Body of pancreas (tissue), 4 donors: ENCODE data around the gene DOCK2. TPM values are rescaled to one million over a fixed set of nuclear protein-coding genes. Genes with fewer than 3 reads are reported as not detected.

Experiments used
- ATAC-seq: fragments of 150-250 bp; one replicate; pipeline ENCODE4 v1.9.1; 2016
- DNase-seq, 4 donors: peaks; one replicate each; pipeline ENCODE4 v3.0.0-alpha.2; 2019
- H3K27ac ChIP-seq, 4 donors: fragments of 200-600 bp; sonication (generic); 1 replicate in 3 of 4; 2 replicates in 1 of 4; pipeline versions ENCODE4 v1.5.1 to v1.6.1; 2016 to 2019; ENCODE audit warnings: mild to moderate bottlenecking in 1 of 4, mixed read lengths in 1 of 4, moderate library complexity in 1 of 4
- H3K27me3 ChIP-seq, 2 donors: fragments of 200-600 bp; sonication (generic); one replicate each; pipeline ENCODE4 v1.6.0; 2016; ENCODE audit warnings: mild to moderate bottlenecking in 1 of 2
- H3K36me3 ChIP-seq, 2 donors: fragments of 200-600 bp; sonication (generic); replicated peaks in 1 of 2; 2 replicates each; pipeline ENCODE4 v1.5.1; 2016; ENCODE audit warnings: low read depth in 2 of 2; ENCODE audit not compliant: insufficient read depth in 1 of 2
- H3K4me1 ChIP-seq: fragments of 200-600 bp; sonication (generic); one replicate; pipeline ENCODE4 v1.6.0; 2016
- H3K4me3 ChIP-seq, 2 donors: fragments of 200-600 bp; sonication (generic); 1 replicate in 1 of 2; 2 replicates in 1 of 2; pipeline ENCODE4 v1.5.1; 2016 to 2019
- H3K9me3 ChIP-seq, 3 donors: fragments of 200-600 bp; sonication (generic); 1 replicate in 2 of 3; 2 replicates in 1 of 3; pipeline ENCODE4 v1.5.1; 2016
- CTCF ChIP-seq, 7 experiments: fragments of 450-650 bp in 4 of 7; fragments of 200-600 bp in 3 of 7; sonication (generic) in 3 of 7; IDR thresholded peaks; one replicate each; pipeline ENCODE4 v1.5.1; 2016 to 2019; ENCODE audit warnings: antibody characterized with exemption in 7 of 7
- POLR2A ChIP-seq, 3 donors: fragments of 450-650 bp; IDR thresholded peaks; one replicate each; pipeline ENCODE4 v1.6.1; 2016; ENCODE audit warnings: antibody characterized with exemption in 3 of 3, mild to moderate bottlenecking in 2 of 3
- WGBS, 2 donors: methylation state at CpG; one replicate each; pipeline ENCODE4 v1.1.5; 2017; 5-methylcytosine and 5-hydroxymethylcytosine counted together
- intact Hi-C: fragments of 100-400 bp; cut with DNase I; formaldehyde crosslinking; loops from one replicate; pipeline ENCODE4 v1.15.1; 2023
- total RNA-seq, 2 donors: library from RNA; depleted of rRNA; stranded (reverse); fragments of >200 nt; gene quantifications; one replicate each; pipeline ENCODE4 v1.1.0, GENCODE V29; 2016

The DOCK2 gene
- total RNA-seq, 2 donors from 2014 or later: 3.1 to 7.6 TPM

GRCh38 chr5:169646856-169647255, 9.8 kb downstream of the DOCK2 start:
- WGBS, 2 donors: 60 to 77% methylated on average over 3 of the region's 3 CpGs
- Histone ChIP-seq H3K36me3 (no peaks in the 10 kb centered on the region), H3K4me3 (no peak overlapping the region), H3K4me1 (no peaks in the 10 kb centered on the region), H3K9me3 (no peaks in the 10 kb centered on the region), H3K27ac (no peak overlapping the region), H3K27me3 (no peaks in the 10 kb centered on the region)
- DNase-seq: no peak
- TF ChIP-seq POLR2A (IDR thresholded peaks at IDR 0.05): no peak
- no peak for ATAC-seq
- intact Hi-C loops: no loop called here

- no peaks in the 10 kb centered on the region for H3K36me3 ChIP-seq
- WGBS, 2 donors: 4 to 5% methylated on average over 1 of the region's 1 CpG
- no peaks in the 10 kb centered on the region for H3K9me3 ChIP-seq
- H3K27ac ChIP-seq: no peak overlapping the region
- H3K4me3 ChIP-seq: no peak overlapping the region
- DNase-seq (no peak), ATAC-seq (no peak)
- TF ChIP-seq CTCF (IDR thresholded peaks at IDR 0.05) (no peak), POLR2A (IDR thresholded peaks at IDR 0.05) (no peak)
- no peaks in the 10 kb centered on the region for H3K4me1 ChIP-seq
- no peaks in the 10 kb centered on the region for H3K27me3 ChIP-seq
- intact Hi-C loops: no loop called here
Observed at GRCh38 chr5:169647566-169647965, 10.5 kb downstream of the DOCK2 start.

GRCh38 chr5:169648725-169649310, 11.7 kb downstream of the DOCK2 start:
- TF ChIP-seq POLR2A (IDR thresholded peaks at IDR 0.05): no peak
- TF ChIP-seq CTCF (IDR thresholded peaks at IDR 0.05): no peak
- no peak overlapping the region for H3K27ac ChIP-seq
- WGBS, 2 donors: 61 to 74% methylated on average over 11 to 13 of the region's 13 CpGs
- no peaks in the 10 kb centered on the region for H3K27me3 ChIP-seq
- no peaks in the 10 kb centered on the region for H3K36me3 ChIP-seq
- DNase-seq (peak in 2 of 4 donors; percentile 11 to 15), ATAC-seq (no peak)
- H3K4me1 ChIP-seq: no peaks in the 10 kb centered on the region
- H3K4me3 ChIP-seq: no peak overlapping the region
- intact Hi-C loops: no loop called here
- H3K9me3 ChIP-seq: no peaks in the 10 kb centered on the region

- Histone ChIP-seq H3K4me3 (no peak overlapping the region), H3K9me3 (no peaks in the 10 kb centered on the region), H3K27ac (no peak overlapping the region), H3K27me3 (no peaks in the 10 kb centered on the region), H3K4me1 (no peaks in the 10 kb centered on the region), H3K36me3 (no peaks in the 10 kb centered on the region)
- intact Hi-C loops: no loop called here
- 54 to 69% methylated on average over 7 of the region's 7 CpGs for WGBS, 2 donors
- TF ChIP-seq CTCF (IDR thresholded peaks at IDR 0.05) (no peak), POLR2A (IDR thresholded peaks at IDR 0.05) (no peak)
- no peak for ATAC-seq
- DNase-seq: no peak
Observed at GRCh38 chr5:169649486-169649885, 12.4 kb downstream of the DOCK2 start.

- Histone ChIP-seq H3K27me3 (no peaks in the 10 kb centered on the region), H3K36me3 (no peaks in the 10 kb centered on the region), H3K4me1 (no peaks in the 10 kb centered on the region), H3K4me3 (no peak overlapping the region), H3K27ac (no peak overlapping the region), H3K9me3 (no peaks in the 10 kb centered on the region)
- no peak for ATAC-seq
- 71 to 74% methylated on average over 5 of the region's 5 CpGs for WGBS, 2 donors
- TF ChIP-seq POLR2A (IDR thresholded peaks at IDR 0.05): no peak
- no peak for TF ChIP-seq CTCF (IDR thresholded peaks at IDR 0.05)
- intact Hi-C loops: no loop called here
- DNase-seq: no peak
Observed at GRCh38 chr5:169650701-169651331, 13.7 kb downstream of the DOCK2 start.
